OCI-LY3 (cell line): ENCODE data around the gene MSX2.

ENCODE experiments used
- H2AFZ ChIP-seq: fragments of 200-600, 300-600 bp; shearing (Covaris generic); 2 replicates; pipeline ENCODE4 v1.6.0; 2014; ENCODE audit warnings: antibody characterized with exemption, low read depth, low read length
- H3K27ac ChIP-seq: fragments of 200-600, 300-600 bp; sonication (generic); 2 replicates; pipeline ENCODE4 v1.5.1; 2014; ENCODE audit warnings: mild to moderate bottlenecking, low read length, moderate library complexity, mixed read lengths
- H3K27me3 ChIP-seq: fragments of 200-600, 300-600 bp; sonication (generic); 2 replicates; pipeline ENCODE4 v1.6.1; 2014; ENCODE audit warnings: low read depth, low read length, mixed read lengths
- H3K36me3 ChIP-seq: fragments of 200-600, 300-600 bp; sonication (generic); replicated peaks from 2 replicates; pipeline ENCODE3; 2014; ENCODE audit warnings: low read depth, low read length, mixed read lengths
- H3K4me1 ChIP-seq: fragments of 300-600, 200-600 bp; sonication (generic); 2 replicates; pipeline ENCODE4 v1.6.1; 2014; ENCODE audit warnings: low read length, mixed read lengths
- H3K4me2 ChIP-seq: fragments of 200-600, 300-600 bp; sonication (generic); 2 replicates; pipeline ENCODE4 v1.6.1; 2014; ENCODE audit warnings: low read length, mixed read lengths
- H3K4me3 ChIP-seq: fragments of 300-600, 200-600 bp; sonication (generic); 2 replicates; pipeline ENCODE4 v1.5.1; 2014; ENCODE audit warnings: antibody characterized with exemption, mild to moderate bottlenecking, low read length, moderate library complexity
- H3K79me2 ChIP-seq: fragments of 300-600, 200-600 bp; shearing (Covaris generic); 2 replicates; pipeline ENCODE4 v1.6.1; 2014; ENCODE audit warnings: mild to moderate bottlenecking, low read length, mixed read lengths
- H3K9ac ChIP-seq: fragments of 300-600, 200-600 bp; shearing (Covaris generic); 2 replicates; pipeline ENCODE4 v1.6.0; 2014; ENCODE audit warnings: mild to moderate bottlenecking, low read length, moderate library complexity
- H3K9me3 ChIP-seq: fragments of 200-600, 300-600 bp; shearing (Covaris generic); 2 replicates; pipeline ENCODE4 v1.6.1; 2014; ENCODE audit warnings: low read length, mixed read lengths; ENCODE audit not compliant: insufficient read depth
- H4K20me1 ChIP-seq: fragments of 200-600, 300-600 bp; sonication (generic); 2 replicates; pipeline ENCODE4 v1.6.1; 2016; ENCODE audit warnings: low read length, mixed read lengths; ENCODE audit not compliant: insufficient read depth
- CTCF ChIP-seq: fragments of 200-600, 300-600 bp; sonication (generic); IDR thresholded peaks from 2 replicates; pipeline ENCODE4 v1.5.1; 2014; ENCODE audit warnings: antibody characterized with exemption, low read length, low read depth
- EZH2phosphoT487 ChIP-seq: fragments of 200-600 bp; shearing (Covaris generic); IDR thresholded peaks from 2 replicates; pipeline ENCODE4 v1.6.1; 2018; ENCODE audit warnings: antibody characterized with exemption, mixed run types, low read depth

The MSX2 gene

GRCh38 chr5:174718880-174719610 lies 5.3 kb upstream of the MSX2 start:
- H3K36me3 ChIP-seq, result no peaks in the 10 kb centered on the region
- no peaks in the 10 kb centered on the region for H3K9me3 ChIP-seq
- no peaks in the 10 kb centered on the region for H4K20me1 ChIP-seq
- no peaks in the 10 kb centered on the region for H3K79me2 ChIP-seq
- no peak overlapping the region for H3K27ac ChIP-seq
- H3K4me1 ChIP-seq, result no peaks in the 10 kb centered on the region
- H3K4me2 ChIP-seq, result no peak overlapping the region
- TF ChIP-seq EZH2phosphoT487 (no peak), CTCF (no peak)
- H3K27me3 ChIP-seq, result no peaks in the 10 kb centered on the region; the same call in 1 of the 2 replicates
- no peak overlapping the region for H3K9ac ChIP-seq
- no peak overlapping the region for H3K4me3 ChIP-seq
- no peak overlapping the region for H2AFZ ChIP-seq

- H3K4me1 ChIP-seq, result no peaks in the 10 kb centered on the region
- TF ChIP-seq CTCF (no peak), EZH2phosphoT487 (no peak)
- no peak overlapping the region for H3K4me3 ChIP-seq
- no peaks in the 10 kb centered on the region for H3K79me2 ChIP-seq
- no peaks in the 10 kb centered on the region; the same call in 1 of the 2 replicates for H3K27me3 ChIP-seq
- no peak overlapping the region for H2AFZ ChIP-seq
- no peak overlapping the region for H3K9ac ChIP-seq
- no peak overlapping the region for H3K4me2 ChIP-seq
- no peaks in the 10 kb centered on the region for H3K36me3 ChIP-seq
- no peaks in the 10 kb centered on the region for H3K9me3 ChIP-seq
- H4K20me1 ChIP-seq, result no peaks in the 10 kb centered on the region
- no peak overlapping the region for H3K27ac ChIP-seq
Observed at GRCh38 chr5:174719793-174720611, 4.4 kb upstream of the MSX2 start.

GRCh38 chr5:174720612-174721529 lies 3.5 kb upstream of the MSX2 start:
- Histone ChIP-seq H3K9me3 (no peaks in the 10 kb centered on the region), H3K27me3 (no peaks in the 10 kb centered on the region; the same call in 1 of the 2 replicates), H3K4me1 (no peaks in the 10 kb centered on the region), H4K20me1 (no peaks in the 10 kb centered on the region), H3K27ac (no peak overlapping the region), H3K9ac (no peak overlapping the region), H3K36me3 (no peaks in the 10 kb centered on the region), H3K79me2 (no peaks in the 10 kb centered on the region), H3K4me3 (no peak overlapping the region), H3K4me2 (no peak overlapping the region), H2AFZ (no peak overlapping the region)
- no peak for TF ChIP-seq CTCF
- no peak for TF ChIP-seq EZH2phosphoT487
